T-helper 1 cell treated with Interleukin-12 subunit alpha and Interleukin-12 subunit beta and Interleukin-4 antibody, amounts not matched to agents 30 μg/mL and 1 μg/mL, for 36 hours (primary cell): ENCODE results near the gene IMP4.
A peak's percentile ranks its signal among the peaks of the same experiment; 100 is the strongest.

ENCODE experiments used
- H3K27ac Mint-ChIP-seq: one replicate; pipeline ENCODE4 v1.8.0; 2021; ENCODE audit warnings: mild to moderate bottlenecking, mixed read lengths
- H3K27me3 Mint-ChIP-seq: one replicate; pipeline ENCODE4 v1.8.0; 2021; ENCODE audit warnings: low read depth, mixed read lengths
- H3K36me3 Mint-ChIP-seq: one replicate; pipeline ENCODE4 v1.8.0; 2021; ENCODE audit warnings: low read depth, mixed read lengths
- H3K4me1 Mint-ChIP-seq: one replicate; pipeline ENCODE4 v1.8.0; 2021; ENCODE audit warnings: low read depth, mixed read lengths
- H3K4me3 Mint-ChIP-seq: one replicate; pipeline ENCODE4 v1.8.0; 2021; ENCODE audit warnings: mild to moderate bottlenecking, moderate library complexity, mixed read lengths
- H3K9me3 Mint-ChIP-seq: one replicate; pipeline ENCODE4 v1.8.0; 2021; ENCODE audit warnings: mixed read lengths

IMP4 gene

DNA sequence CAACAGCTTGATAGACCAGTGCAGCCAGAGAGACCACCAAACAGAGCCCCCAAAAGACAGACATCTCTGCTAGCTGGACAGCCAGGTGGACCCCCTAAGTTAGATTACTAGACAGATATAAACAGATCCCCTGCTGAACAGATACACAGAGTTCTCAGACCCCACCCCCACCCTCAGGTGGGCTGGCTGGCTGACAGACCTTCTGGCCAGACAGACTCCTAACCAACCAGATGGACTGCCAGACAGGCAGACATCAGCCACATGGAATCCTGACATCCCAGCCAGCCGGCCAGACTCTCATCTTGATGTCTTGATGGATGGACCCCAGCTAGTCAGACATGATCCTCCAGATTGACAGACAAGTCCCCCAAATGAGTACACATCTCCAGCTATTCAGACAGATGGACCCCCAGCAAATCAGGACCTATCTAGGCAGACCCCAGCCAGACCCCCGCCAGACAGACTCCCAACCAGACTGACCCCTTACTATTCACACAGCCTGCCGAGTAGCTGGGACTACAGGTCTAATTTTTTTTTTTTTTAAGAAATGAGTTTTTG lies 31.2 kb downstream of the IMP4 start:
- H3K36me3 Mint-ChIP-seq, result peaks cover 35% of the 10 kb centered on the region
- H3K27ac Mint-ChIP-seq, result peak overlapping the region; percentile 81

DNA sequence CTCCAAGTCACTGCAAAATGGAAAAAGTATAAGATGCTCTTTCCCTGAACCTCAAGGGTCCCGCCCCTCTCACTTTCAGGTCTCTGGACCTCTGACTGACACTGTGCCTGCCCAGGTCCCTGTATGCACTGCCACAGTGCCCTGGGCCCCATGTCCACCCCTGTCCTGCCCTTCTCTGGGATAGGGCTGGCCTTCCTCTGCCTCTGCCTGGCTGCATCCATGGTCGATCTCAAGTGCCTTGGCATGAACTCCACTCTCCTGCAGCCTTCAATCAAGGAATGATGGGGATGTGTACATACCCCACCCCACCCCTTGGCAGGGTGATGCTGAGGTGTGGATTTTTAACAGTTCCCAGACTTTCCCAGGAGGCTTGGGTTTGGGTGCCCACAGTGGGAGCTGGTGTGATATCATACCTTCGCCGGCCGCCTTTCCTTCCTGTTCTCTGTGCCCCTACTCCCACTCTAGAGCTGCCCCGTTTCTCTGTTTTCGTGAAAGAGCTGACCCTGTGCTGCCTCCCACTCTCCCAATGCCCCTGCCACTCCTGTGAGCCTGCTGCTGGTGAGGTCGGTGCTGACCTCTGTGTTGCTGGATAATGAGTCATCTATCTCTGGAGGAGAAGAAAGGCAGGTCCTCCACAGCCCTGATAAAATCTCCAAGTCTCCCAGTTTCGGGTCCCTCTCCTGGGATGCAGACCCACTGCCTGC lies 32.0 kb downstream of the IMP4 start:
- H3K36me3 Mint-ChIP-seq, result peaks cover 38% of the 10 kb centered on the region
- H3K27me3 Mint-ChIP-seq, result no peaks in the 10 kb centered on the region
- H3K9me3 Mint-ChIP-seq, result peaks cover 4% of the 10 kb centered on the region
- H3K27ac Mint-ChIP-seq, result peak overlapping the region; percentile 73
- peak overlapping the region; percentile 48 for H3K4me3 Mint-ChIP-seq
- H3K4me1 Mint-ChIP-seq, result peaks cover 64% of the 10 kb centered on the region

More for the DNA sequence above, 31.2 kb downstream of the IMP4 start:
- peaks cover 4% of the 10 kb centered on the region for H3K9me3 Mint-ChIP-seq
- H3K4me1 Mint-ChIP-seq, result peaks cover 61% of the 10 kb centered on the region
- H3K4me3 Mint-ChIP-seq, result peak overlapping the region; percentile 97
- H3K27me3 Mint-ChIP-seq, result no peaks in the 10 kb centered on the region

DNA sequence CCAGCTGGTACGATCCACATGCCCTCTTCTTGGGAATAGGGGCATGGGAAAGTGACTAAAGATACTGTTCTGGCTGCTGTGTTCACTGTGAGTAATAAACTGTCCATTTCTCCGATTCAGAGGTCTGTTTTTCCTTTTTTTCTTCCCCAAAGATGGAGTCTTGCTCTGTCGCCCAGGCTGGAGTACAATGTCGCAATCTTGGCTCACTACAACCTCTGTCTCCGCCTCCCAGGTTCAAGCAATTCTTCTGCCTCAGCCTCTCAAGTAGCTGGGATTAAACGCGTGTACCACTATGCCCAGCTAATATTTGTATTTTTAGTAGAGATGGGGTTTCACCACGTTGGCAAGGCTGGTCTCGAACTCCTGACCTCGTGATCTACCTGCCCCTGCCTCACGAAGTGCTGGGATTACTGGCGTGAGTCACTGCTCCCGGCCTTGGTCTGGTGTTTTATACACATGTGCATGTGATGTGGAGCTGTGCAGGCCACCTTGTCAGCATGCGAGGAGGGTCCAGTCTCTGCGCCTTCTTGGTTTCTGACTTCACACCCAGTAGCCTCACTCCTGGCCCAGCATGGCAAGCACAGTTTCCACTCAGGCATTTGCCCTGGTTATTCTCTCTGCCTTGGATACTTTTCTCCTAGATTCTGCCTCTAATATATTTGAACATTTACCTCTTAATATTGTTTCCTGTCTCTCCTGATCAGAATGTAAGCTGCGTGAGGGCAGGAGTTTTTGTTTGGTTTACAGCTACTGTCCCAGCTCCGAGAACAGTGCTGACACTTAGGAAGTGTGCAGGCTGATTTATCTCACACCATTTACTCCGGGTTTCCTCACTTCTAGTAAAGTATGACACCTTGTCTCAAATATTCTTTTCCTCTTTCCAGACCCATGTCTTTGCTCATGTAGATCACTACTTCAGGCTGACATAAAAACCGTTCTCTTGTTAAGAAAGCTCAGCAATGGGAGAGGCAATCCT lies 32.9 kb downstream of the IMP4 start:
- Mint-ChIP-seq H3K4me1 (peaks cover 64% of the 10 kb centered on the region), H3K27me3 (no peaks in the 10 kb centered on the region), H3K27ac (no peak overlapping the region), H3K4me3 (peak overlapping the region; percentile 57), H3K36me3 (peaks cover 42% of the 10 kb centered on the region), H3K9me3 (peaks cover 4% of the 10 kb centered on the region)

DNA sequence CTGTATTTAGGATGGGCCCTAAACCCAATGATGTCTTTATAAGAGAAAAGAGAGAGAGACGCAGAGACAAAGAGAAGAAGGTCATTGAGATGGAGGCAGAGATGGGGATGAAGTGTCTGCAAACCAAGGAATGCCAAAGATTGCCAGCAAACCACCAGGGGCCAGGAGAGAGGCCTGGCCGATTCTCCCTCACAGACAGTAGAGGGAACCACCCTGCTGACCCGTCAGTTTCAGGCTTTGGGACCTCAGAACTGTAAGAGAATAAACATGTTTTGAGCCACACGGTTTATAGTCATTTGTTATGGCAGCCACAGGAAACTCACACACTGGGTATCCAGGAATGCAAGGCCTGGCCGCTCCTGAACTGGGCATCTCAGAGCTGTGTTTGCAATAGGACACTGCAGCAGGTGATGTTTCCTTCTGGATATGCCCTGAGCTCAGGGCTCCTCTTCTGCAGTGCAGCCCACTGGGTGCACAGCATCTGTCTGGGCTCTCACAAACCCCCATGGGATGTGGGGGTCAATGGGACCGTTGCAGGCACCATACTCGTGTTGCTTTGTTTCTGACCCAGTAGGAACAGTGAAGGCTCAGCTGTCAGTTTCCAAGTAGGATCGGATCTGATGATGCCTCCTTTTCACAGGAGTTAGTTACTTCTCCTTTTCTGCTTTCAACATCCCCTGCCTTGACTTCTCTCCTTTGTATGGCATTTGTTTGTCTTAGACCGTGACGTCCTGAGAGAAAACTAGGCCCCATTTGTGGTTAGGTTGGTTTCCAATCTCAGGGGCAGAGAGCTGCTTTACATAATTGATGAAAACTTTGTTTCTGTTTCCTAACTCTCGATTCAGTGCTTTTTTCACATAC lies 34.0 kb downstream of the IMP4 start:
- Mint-ChIP-seq H3K27me3 (no peaks in the 10 kb centered on the region), H3K9me3 (peaks cover 4% of the 10 kb centered on the region), H3K36me3 (peaks cover 50% of the 10 kb centered on the region), H3K27ac (no peak overlapping the region), H3K4me1 (peaks cover 59% of the 10 kb centered on the region), H3K4me3 (peak overlapping the region; percentile 57)

DNA sequence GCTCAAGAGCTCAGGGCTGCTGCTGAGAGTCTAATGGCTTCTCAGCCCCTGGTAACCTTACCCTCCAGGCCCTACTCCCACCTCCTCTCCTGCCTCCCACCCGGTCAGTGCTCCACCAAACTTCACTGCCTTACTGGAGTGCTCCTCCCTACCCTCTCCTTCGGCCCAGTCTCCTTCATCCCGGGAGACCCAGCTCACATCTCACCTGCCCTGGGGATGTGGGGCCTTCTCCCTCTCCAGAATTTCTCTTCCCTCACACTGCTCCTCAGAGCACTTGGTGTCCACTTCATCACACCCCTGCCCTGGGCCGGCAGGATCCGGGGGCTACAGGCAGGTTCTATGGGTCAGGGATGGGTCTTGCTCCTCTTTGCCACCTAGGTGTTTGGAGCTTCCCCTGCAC lies 34.8 kb downstream of the IMP4 start:
- peaks cover 4% of the 10 kb centered on the region for H3K9me3 Mint-ChIP-seq
- H3K27ac Mint-ChIP-seq, result no peak overlapping the region
- H3K4me3 Mint-ChIP-seq, result no peak overlapping the region
- no peaks in the 10 kb centered on the region for H3K27me3 Mint-ChIP-seq
- H3K36me3 Mint-ChIP-seq, result peaks cover 55% of the 10 kb centered on the region
- peaks cover 59% of the 10 kb centered on the region for H3K4me1 Mint-ChIP-seq

DNA sequence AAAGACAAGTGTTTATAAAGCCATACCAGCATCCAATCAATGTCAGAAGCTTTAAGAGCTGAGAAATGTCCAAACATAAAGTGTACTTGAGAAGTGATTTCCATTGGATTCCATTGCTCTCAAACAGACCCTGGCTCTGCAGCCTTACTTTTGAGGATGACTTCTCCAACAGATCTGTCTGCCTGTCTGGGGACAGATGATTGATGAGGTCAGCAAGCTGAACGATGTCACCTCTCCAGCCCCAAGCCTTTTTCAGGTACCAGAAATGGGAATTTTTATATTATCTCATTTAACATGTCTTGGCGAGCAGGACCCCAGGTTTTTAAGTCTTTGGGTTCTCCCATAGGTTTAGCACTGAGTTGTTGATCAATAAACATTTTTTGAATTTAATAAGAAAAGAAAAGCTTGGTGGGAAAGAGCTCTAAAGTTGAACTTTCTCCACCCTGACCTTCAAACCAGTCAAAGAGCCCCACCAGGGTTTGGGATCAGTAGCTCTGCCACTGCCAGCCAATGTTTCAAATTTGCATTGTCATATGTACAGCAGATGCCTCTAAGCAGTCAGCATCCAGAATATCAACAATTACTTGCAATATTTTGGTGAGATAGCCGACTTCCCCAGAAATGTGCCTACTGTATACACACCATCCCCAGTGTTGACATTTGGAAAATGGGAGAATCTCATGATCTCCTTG lies 35.7 kb downstream of the IMP4 start:
- H3K36me3 Mint-ChIP-seq, result peaks cover 59% of the 10 kb centered on the region
- no peak overlapping the region for H3K4me3 Mint-ChIP-seq
- no peak overlapping the region for H3K27ac Mint-ChIP-seq
- H3K9me3 Mint-ChIP-seq, result peaks cover 4% of the 10 kb centered on the region
- H3K4me1 Mint-ChIP-seq, result peaks cover 55% of the 10 kb centered on the region
- no peaks in the 10 kb centered on the region for H3K27me3 Mint-ChIP-seq

DNA sequence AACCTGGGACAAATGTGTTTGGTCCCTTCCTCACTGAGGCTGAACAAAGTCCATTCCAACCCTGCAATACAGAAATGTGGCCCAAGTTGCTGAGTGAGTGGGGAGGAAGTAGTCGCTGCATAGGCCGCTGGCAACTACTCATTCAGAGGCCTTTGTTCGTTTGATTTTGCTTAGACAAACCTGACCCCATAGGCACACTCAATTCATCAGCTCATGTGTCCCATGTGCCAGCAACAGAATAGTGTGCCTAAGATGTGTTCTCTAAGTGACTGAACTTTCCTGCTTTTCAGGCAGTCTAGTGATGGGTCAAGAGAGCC lies 36.2 kb downstream of the IMP4 start:
- Mint-ChIP-seq H3K36me3 (peaks cover 55% of the 10 kb centered on the region), H3K27me3 (no peaks in the 10 kb centered on the region), H3K4me3 (no peak overlapping the region), H3K9me3 (peaks cover 4% of the 10 kb centered on the region), H3K27ac (no peak overlapping the region), H3K4me1 (peaks cover 50% of the 10 kb centered on the region)

DNA sequence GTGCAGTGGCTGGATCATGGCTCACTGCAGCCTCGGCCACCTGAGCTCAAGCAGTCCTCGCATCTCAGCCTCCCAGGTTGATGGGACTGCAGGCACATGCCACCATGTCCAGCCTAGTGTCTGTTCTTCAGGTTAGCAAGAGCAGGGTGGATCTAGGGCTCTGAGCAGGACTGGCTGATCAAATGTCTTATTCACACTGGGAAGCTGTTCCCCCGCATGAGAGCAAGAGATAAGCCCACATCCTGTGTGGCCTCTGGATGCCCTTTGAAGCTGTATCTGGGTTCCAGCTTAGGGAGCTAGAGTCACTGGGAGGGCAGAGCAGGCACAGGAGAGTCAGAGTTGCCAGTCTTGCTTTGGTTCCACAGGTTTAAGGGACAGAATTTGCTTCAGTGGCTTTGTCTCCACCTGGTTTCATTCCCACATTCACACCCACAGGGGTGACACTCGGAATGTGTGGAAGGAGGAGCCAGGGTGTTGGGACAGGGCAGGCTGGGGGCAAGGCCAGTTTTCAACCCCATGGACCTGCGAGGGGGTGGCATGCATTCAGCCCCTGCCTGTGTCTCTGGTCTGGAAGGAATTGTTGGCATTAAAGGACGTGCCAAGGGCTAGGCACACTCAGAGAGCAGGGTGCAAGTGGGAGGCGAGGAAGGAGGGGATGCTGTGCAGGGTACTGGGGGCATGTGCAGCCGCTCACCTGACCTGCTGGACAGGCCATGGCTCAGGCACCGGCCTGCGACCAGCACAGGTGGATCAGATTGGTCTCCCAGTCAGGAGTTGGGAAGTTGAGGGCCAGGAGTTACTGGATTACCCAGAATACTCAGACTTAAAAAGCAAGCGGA lies 37.6 kb downstream of the IMP4 start:
- Mint-ChIP-seq H3K9me3 (peaks cover 4% of the 10 kb centered on the region), H3K27ac (peak overlapping the region; percentile 62), H3K4me3 (no peak overlapping the region), H3K27me3 (no peaks in the 10 kb centered on the region), H3K4me1 (peaks cover 43% of the 10 kb centered on the region), H3K36me3 (peaks cover 48% of the 10 kb centered on the region)

DNA sequence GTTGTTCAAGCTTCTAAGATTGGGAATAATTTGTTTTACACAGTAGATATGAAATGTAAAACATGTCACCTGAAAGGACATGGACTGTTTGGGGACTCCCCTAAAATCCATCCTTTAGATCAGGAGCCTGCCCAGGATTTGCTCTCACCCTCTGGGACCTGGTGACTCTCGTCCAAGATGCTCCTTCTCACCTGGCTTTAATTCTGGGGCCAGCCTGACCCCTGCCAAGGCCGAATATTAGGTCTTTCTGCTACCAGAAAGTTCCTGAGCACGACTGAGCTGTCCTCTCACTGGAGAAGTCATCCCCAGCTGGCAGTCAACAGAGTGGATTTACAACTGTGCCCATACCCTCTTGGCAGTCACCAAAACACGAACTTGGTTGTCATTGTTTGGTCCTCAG lies 38.4 kb downstream of the IMP4 start:
- H3K27ac Mint-ChIP-seq, result no peak overlapping the region
- no peaks in the 10 kb centered on the region for H3K9me3 Mint-ChIP-seq
- H3K36me3 Mint-ChIP-seq, result peaks cover 40% of the 10 kb centered on the region
- peaks cover 37% of the 10 kb centered on the region for H3K4me1 Mint-ChIP-seq
- H3K27me3 Mint-ChIP-seq, result no peaks in the 10 kb centered on the region
- H3K4me3 Mint-ChIP-seq, result no peak overlapping the region

DNA sequence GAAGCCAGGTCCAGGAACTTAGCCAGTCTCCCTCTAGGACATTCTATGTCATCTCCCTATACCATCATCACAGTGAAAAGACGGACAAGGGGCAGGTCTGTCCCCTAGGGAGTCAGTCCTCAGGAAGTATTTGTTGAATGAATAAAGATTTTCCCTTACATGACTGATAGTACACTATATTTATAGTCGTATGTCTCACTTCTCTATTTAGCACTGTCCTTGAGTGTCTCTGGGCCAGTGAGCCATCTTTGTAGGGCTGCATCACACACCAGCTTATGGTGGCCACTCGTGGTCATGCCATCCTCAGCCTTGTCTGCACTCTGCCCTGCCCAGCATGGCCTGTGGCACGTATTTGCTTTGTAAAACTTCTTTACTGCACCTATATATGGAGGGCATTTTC lies 38.9 kb downstream of the IMP4 start:
- Mint-ChIP-seq H3K27ac (no peak overlapping the region), H3K36me3 (peaks cover 38% of the 10 kb centered on the region), H3K27me3 (no peaks in the 10 kb centered on the region), H3K4me1 (peaks cover 32% of the 10 kb centered on the region), H3K4me3 (no peak overlapping the region), H3K9me3 (no peaks in the 10 kb centered on the region)

DNA sequence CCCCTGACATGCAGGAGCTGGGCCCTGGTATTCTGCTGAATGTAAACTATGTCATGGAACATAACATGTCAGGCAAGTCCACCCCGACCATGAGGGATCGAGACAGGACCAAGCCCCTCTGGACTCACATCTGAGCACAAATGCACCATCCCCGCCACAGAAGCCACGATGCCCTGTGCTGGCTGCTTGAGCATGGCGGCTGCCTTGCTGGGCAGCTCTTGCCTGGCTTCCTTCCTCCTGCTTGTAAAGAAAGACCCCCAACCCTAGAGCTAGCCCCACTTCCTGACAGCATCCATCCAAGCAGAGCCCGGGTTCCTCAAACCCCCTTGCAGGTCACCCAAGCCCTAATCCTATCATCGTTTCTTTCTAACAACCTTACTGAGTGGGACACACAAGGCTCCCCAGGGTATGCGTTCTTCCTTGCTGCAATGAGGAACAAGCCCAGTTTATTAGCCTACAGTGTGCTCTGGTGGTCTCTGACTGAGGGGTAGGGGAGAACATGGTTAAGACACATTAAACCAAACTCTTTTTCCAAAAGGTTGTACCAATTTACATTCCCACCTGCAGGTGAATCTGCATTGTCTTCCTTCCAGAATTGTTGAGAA lies 39.7 kb downstream of the IMP4 start:
- no peak overlapping the region for H3K27ac Mint-ChIP-seq
- no peaks in the 10 kb centered on the region for H3K27me3 Mint-ChIP-seq
- H3K4me1 Mint-ChIP-seq, result peaks cover 27% of the 10 kb centered on the region

DNA sequence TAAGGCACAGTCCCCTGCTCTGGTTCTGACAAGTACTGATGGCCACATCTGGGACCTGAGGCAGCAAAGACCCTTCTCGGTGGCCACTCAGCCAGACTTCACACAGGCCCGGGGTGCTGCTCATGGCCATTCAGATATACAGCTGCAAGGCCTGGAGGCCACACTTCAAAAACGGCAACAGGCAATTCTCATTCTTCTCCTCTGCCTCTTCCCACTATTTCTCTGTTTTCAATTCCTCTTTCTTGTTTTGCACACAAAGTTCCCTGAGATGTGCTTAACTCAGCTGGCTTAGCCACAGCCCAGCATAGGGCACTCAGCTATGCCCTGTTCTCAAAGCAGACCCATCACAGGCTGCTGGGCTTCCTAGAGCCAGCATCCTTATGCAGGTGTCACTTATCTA lies 43.0 kb downstream of the IMP4 start:
- H3K9me3 Mint-ChIP-seq, result no peaks in the 10 kb centered on the region
- no peak overlapping the region for H3K27ac Mint-ChIP-seq
- peaks cover 7% of the 10 kb centered on the region for H3K4me1 Mint-ChIP-seq
- H3K27me3 Mint-ChIP-seq, result no peaks in the 10 kb centered on the region
- H3K36me3 Mint-ChIP-seq, result peaks cover 24% of the 10 kb centered on the region
- H3K4me3 Mint-ChIP-seq, result no peak overlapping the region

More for the DNA sequence above, 39.7 kb downstream of the IMP4 start:
- Mint-ChIP-seq H3K9me3 (no peaks in the 10 kb centered on the region), H3K36me3 (peaks cover 34% of the 10 kb centered on the region), H3K4me3 (no peak overlapping the region)

DNA sequence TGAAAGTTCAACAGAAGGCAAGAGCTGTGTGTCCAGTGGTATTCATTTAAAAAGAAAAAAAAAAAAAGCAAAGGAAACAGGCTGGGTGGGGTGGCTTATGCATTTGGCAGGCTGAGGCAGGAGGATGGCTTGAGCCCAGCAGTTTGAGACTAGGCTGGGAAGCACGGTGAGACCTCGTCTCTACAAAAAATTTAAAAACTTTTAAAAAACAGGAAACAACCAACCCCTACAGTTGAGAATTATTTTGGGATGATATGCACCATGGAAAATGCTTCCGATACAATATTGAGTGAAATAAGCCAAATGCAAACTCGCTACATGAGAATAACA lies 44.3 kb downstream of the IMP4 start:
- H3K27ac Mint-ChIP-seq, result no peak overlapping the region

More for the DNA sequence above, 44.3 kb downstream of the IMP4 start:
- H3K4me1 Mint-ChIP-seq, result peaks cover 13% of the 10 kb centered on the region
- H3K4me3 Mint-ChIP-seq, result no peak overlapping the region
- peaks cover 3% of the 10 kb centered on the region for H3K27me3 Mint-ChIP-seq
- H3K36me3 Mint-ChIP-seq, result peaks cover 14% of the 10 kb centered on the region
- no peaks in the 10 kb centered on the region for H3K9me3 Mint-ChIP-seq
